HepG2 (cell line): Measurements from ENCODE around the gene TPRG1L. TPM values are rescaled to one million over a fixed set of nuclear protein-coding genes. Genes with fewer than 3 reads are reported as not detected.

Experiments
- ARID2 ChIP-seq: sonication (generic); formaldehyde crosslinking; IDR thresholded peaks from 2 replicates; pipeline ENCODE4 v1.8.1; 2022; ENCODE audit warnings: mild to moderate bottlenecking, missing genetic modification reagents, borderline replicate concordance
- FOXK1 ChIP-seq: sonication (generic); formaldehyde crosslinking; IDR thresholded peaks from 2 replicates; pipeline ENCODE4 v1.4.0; 2020; ENCODE audit warnings: low read depth, missing genetic modification reagents, borderline replicate concordance
- PTBP1 ChIP-seq: fragments of 200-400 bp; formaldehyde crosslinking; IDR thresholded peaks from 2 replicates; pipeline ENCODE4 v1.6.1; 2018; ENCODE audit warnings: low read length, low read depth; ENCODE audit not compliant: poor library complexity, severe bottlenecking
- SNAI1 ChIP-seq: sonication (generic); formaldehyde crosslinking; IDR thresholded peaks from 2 replicates; pipeline ENCODE4 v1.5.0; 2020; ENCODE audit warnings: mild to moderate bottlenecking, missing genetic modification reagents, borderline replicate concordance
- THAP8 ChIP-seq: sonication (generic); formaldehyde crosslinking; IDR thresholded peaks from 2 replicates; pipeline ENCODE4 v1.5.1; 2020; ENCODE audit warnings: missing genetic modification reagents, mild to moderate bottlenecking, borderline replicate concordance
- ZNF720 ChIP-seq: sonication (generic); formaldehyde crosslinking; IDR thresholded peaks from 2 replicates; pipeline ENCODE4 v1.4.0; 2020; ENCODE audit warnings: missing genetic modification reagents
- ZNF839 ChIP-seq: sonication (generic); formaldehyde crosslinking; IDR thresholded peaks from 2 replicates; pipeline ENCODE4 v1.4.0; 2020; ENCODE audit warnings: missing genetic modification reagents, mild to moderate bottlenecking, borderline replicate concordance
- polyA plus RNA-seq, 8 experiments: library from polyadenylated mRNA; depleted of rRNA in 3 of 8; stranded (reverse) in 7 of 8; unstranded in 1 of 8; fragments of >200 nt; fragmentation: Illumina TruSeq in 4 of 8; extraction: Trizol in 4 of 8; gene quantifications; 2 replicates each; pipeline versions ENCODE4 v1.2.1 to v1.2.3, GENCODE V29; 2011 to 2016; ENCODE audit warnings: low read depth in 4 of 8, missing spikeins in 1 of 8, mixed read lengths in 1 of 8; ENCODE audit not compliant: insufficient read depth in 1 of 8
- total RNA-seq, 5 experiments: library from RNA; depleted of rRNA; stranded (reverse); fragments of >200 nt; fragmentation: Illumina TruSeq; extraction: Trizol; gene quantifications; 2 replicates each; pipeline ENCODE4 v1.2.3, GENCODE V29; 2016; ENCODE audit warnings: low read depth in 1 of 5
- TF ChIP-seq, protein P1 (sequence below): IDR thresholded peaks from 2 replicates; pipeline ENCODE4 v1.6.1; 2016; ENCODE audit warnings: low read depth, missing genetic modification reagents, missing compliant biosample characterization
- TF ChIP-seq, protein P2 (sequence below): sonication (generic); formaldehyde crosslinking; IDR thresholded peaks from 2 replicates; pipeline ENCODE4 v1.5.1; 2020; ENCODE audit warnings: mild to moderate bottlenecking, missing genetic modification reagents, borderline replicate concordance
- TF ChIP-seq, protein P3 (sequence below): sonication (generic); formaldehyde crosslinking; IDR thresholded peaks from 2 replicates; pipeline ENCODE4 v1.5.0; 2020; ENCODE audit warnings: missing genetic modification reagents, mild to moderate bottlenecking, borderline replicate concordance
- TF ChIP-seq, protein P4 (sequence below): IDR thresholded peaks from 2 replicates; pipeline ENCODE4 v1.6.1; 2018; ENCODE audit warnings: missing genetic modification reagents, mild to moderate bottlenecking, missing compliant biosample characterization

Gene TPRG1L
- total and polyA plus RNA-seq, 2 of the 13 experiments (the other 11 are each of a cell fraction or from before 2014, with no cell fraction given), result 21.3 to 37.4 TPM

DNA sequence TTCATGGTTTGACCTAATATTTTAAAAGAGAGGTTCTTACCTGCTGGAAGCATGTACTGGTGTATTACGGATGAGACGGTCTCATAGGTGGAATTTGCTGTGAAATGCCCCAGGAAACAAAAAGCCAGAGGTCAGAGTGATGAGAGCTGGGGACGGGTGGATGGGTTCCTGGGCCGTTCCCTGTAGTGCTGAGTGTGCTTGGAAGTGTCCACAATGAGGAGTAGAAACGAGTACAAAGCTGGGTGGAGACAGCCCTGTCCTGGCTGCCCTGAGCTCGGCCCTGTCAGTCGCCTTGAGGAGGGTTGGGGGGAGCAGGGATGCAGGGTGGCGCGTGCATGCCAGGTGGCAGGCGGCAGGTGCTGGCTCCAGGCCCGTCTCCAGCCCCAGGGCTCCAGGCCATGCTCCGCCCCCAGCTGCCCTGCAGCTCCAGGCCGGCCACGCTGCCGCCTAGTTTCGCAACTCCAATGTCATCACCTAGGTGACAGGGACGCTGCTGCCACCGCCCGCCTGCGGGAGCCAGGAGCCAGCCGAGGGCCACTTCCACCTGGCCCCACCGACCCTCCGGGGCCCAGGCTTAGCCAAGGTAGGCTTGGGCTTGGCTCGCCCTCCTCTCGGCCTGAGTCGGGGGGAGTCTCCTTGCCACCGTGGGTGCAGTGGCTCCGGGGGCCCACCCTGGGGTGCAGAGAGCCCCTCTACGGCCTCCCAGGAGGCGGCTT is 43.9 kb downstream of the TPRG1L start (continued):
- TF ChIP-seq, protein P1, sequence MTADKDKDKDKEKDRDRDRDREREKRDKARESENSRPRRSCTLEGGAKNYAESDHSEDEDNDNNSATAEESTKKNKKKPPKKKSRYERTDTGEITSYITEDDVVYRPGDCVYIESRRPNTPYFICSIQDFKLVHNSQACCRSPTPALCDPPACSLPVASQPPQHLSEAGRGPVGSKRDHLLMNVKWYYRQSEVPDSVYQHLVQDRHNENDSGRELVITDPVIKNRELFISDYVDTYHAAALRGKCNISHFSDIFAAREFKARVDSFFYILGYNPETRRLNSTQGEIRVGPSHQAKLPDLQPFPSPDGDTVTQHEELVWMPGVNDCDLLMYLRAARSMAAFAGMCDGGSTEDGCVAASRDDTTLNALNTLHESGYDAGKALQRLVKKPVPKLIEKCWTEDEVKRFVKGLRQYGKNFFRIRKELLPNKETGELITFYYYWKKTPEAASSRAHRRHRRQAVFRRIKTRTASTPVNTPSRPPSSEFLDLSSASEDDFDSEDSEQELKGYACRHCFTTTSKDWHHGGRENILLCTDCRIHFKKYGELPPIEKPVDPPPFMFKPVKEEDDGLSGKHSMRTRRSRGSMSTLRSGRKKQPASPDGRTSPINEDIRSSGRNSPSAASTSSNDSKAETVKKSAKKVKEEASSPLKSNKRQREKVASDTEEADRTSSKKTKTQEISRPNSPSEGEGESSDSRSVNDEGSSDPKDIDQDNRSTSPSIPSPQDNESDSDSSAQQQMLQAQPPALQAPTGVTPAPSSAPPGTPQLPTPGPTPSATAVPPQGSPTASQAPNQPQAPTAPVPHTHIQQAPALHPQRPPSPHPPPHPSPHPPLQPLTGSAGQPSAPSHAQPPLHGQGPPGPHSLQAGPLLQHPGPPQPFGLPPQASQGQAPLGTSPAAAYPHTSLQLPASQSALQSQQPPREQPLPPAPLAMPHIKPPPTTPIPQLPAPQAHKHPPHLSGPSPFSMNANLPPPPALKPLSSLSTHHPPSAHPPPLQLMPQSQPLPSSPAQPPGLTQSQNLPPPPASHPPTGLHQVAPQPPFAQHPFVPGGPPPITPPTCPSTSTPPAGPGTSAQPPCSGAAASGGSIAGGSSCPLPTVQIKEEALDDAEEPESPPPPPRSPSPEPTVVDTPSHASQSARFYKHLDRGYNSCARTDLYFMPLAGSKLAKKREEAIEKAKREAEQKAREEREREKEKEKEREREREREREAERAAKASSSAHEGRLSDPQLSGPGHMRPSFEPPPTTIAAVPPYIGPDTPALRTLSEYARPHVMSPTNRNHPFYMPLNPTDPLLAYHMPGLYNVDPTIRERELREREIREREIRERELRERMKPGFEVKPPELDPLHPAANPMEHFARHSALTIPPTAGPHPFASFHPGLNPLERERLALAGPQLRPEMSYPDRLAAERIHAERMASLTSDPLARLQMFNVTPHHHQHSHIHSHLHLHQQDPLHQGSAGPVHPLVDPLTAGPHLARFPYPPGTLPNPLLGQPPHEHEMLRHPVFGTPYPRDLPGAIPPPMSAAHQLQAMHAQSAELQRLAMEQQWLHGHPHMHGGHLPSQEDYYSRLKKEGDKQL (CRISPR knock-in tag), result peak; percentile 69; the same call in 1 of the 2 replicates
- TF ChIP-seq ZNF839 (CRISPR knock-in tag), result no peak
- TF ChIP-seq ARID2 (CRISPR knock-in tag), result no peak
- TF ChIP-seq FOXK1 (CRISPR knock-in tag), result peak; percentile 57; the same call in 1 of the 2 replicates
- TF ChIP-seq, protein P2, sequence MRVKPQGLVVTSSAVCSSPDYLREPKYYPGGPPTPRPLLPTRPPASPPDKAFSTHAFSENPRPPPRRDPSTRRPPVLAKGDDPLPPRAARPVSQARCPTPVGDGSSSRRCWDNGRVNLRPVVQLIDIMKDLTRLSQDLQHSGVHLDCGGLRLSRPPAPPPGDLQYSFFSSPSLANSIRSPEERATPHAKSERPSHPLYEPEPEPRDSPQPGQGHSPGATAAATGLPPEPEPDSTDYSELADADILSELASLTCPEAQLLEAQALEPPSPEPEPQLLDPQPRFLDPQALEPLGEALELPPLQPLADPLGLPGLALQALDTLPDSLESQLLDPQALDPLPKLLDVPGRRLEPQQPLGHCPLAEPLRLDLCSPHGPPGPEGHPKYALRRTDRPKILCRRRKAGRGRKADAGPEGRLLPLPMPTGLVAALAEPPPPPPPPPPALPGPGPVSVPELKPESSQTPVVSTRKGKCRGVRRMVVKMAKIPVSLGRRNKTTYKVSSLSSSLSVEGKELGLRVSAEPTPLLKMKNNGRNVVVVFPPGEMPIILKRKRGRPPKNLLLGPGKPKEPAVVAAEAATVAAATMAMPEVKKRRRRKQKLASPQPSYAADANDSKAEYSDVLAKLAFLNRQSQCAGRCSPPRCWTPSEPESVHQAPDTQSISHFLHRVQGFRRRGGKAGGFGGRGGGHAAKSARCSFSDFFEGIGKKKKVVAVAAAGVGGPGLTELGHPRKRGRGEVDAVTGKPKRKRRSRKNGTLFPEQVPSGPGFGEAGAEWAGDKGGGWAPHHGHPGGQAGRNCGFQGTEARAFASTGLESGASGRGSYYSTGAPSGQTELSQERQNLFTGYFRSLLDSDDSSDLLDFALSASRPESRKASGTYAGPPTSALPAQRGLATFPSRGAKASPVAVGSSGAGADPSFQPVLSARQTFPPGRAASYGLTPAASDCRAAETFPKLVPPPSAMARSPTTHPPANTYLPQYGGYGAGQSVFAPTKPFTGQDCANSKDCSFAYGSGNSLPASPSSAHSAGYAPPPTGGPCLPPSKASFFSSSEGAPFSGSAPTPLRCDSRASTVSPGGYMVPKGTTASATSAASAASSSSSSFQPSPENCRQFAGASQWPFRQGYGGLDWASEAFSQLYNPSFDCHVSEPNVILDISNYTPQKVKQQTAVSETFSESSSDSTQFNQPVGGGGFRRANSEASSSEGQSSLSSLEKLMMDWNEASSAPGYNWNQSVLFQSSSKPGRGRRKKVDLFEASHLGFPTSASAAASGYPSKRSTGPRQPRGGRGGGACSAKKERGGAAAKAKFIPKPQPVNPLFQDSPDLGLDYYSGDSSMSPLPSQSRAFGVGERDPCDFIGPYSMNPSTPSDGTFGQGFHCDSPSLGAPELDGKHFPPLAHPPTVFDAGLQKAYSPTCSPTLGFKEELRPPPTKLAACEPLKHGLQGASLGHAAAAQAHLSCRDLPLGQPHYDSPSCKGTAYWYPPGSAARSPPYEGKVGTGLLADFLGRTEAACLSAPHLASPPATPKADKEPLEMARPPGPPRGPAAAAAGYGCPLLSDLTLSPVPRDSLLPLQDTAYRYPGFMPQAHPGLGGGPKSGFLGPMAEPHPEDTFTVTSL (CRISPR knock-in tag), result peak; percentile 37; the same call in 1 of the 2 replicates
- no peak for TF ChIP-seq ZNF720 (CRISPR knock-in tag)
- TF ChIP-seq, protein P3, sequence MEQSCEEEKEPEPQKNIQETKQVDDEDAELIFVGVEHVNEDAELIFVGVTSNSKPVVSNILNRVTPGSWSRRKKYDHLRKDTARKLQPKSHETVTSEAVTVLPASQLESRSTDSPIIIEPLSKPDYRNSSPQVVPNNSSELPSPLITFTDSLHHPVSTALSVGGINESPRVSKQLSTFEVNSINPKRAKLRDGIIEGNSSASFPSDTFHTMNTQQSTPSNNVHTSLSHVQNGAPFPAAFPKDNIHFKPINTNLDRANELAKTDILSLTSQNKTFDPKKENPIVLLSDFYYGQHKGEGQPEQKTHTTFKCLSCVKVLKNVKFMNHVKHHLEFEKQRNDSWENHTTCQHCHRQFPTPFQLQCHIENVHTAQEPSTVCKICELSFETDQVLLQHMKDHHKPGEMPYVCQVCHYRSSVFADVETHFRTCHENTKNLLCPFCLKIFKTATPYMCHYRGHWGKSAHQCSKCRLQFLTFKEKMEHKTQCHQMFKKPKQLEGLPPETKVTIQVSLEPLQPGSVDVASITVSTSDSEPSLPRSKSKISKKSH (CRISPR knock-in tag), result 0 out of 2 replicates have a peak, but pooled peaks have one; percentile 40
- TF ChIP-seq PTBP1, result no peak
- TF ChIP-seq, protein P4, sequence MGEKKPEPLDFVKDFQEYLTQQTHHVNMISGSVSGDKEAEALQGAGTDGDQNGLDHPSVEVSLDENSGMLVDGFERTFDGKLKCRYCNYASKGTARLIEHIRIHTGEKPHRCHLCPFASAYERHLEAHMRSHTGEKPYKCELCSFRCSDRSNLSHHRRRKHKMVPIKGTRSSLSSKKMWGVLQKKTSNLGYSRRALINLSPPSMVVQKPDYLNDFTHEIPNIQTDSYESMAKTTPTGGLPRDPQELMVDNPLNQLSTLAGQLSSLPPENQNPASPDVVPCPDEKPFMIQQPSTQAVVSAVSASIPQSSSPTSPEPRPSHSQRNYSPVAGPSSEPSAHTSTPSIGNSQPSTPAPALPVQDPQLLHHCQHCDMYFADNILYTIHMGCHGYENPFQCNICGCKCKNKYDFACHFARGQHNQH, result peak; percentile 50; the same call in 1 of the 2 replicates
- TF ChIP-seq SNAI1 (CRISPR knock-in tag), result peak; percentile 90; the same call in 1 of the 2 replicates
- TF ChIP-seq THAP8, result no peak
